ENCODE measurements around the gene SCAMP2.

Gene SCAMP2

GRCh38 chr15:74858369-74858740 is 14.8 kb downstream of the SCAMP2 start:
- no peak overlapping the region for H3K4me3 ChIP-seq (ENCODE audit: low read length)
- DNase-seq (ENCODE audit: low read depth): no peak
- TF ChIP-seq CTCF (conservative IDR thresholded peaks at IDR 0.05; ENCODE audit: low read depth, low read length): no peak

GRCh38 chr15:74857671-74858368 is 15.3 kb downstream of the SCAMP2 start:
- H3K4me3 ChIP-seq (ENCODE audit: low read length): no peak overlapping the region
- DNase-seq (ENCODE audit: low read depth): no peak

GRCh38 chr15:74857082-74857655 is 16.0 kb downstream of the SCAMP2 start:
- no peak for TF ChIP-seq CTCF (conservative IDR thresholded peaks at IDR 0.05; ENCODE audit: low read depth, low read length)
- no peak for DNase-seq (ENCODE audit: low read depth)
- H3K4me3 ChIP-seq (ENCODE audit: low read length): no peak overlapping the region

More at GRCh38 chr15:74857671-74858368, 15.3 kb downstream of the SCAMP2 start:
- no peak for TF ChIP-seq CTCF (conservative IDR thresholded peaks at IDR 0.05; ENCODE audit: low read depth, low read length)

GRCh38 chr15:74856537-74856936 is 16.6 kb downstream of the SCAMP2 start:
- DNase-seq (ENCODE audit: low read depth): no peak
- H3K4me3 ChIP-seq (ENCODE audit: low read length): no peak overlapping the region
- no peak for TF ChIP-seq CTCF (conservative IDR thresholded peaks at IDR 0.05; ENCODE audit: low read depth, low read length)

- no peak for DNase-seq (ENCODE audit: low read depth)
- TF ChIP-seq CTCF (conservative IDR thresholded peaks at IDR 0.05; ENCODE audit: low read depth, low read length): no peak
- H3K4me3 ChIP-seq (ENCODE audit: low read length): no peak overlapping the region
These were observed 17.3 kb downstream of the SCAMP2 start for GRCh38 chr15:74855857-74856256.

- no peak for TF ChIP-seq CTCF (conservative IDR thresholded peaks at IDR 0.05; ENCODE audit: low read depth, low read length)
- H3K4me3 ChIP-seq (ENCODE audit: low read length): no peak overlapping the region
- no peak for DNase-seq (ENCODE audit: low read depth)
These were observed 18.6 kb downstream of the SCAMP2 start for GRCh38 chr15:74854453-74855022.

- DNase-seq (ENCODE audit: low read depth): no peak
- no peak for TF ChIP-seq CTCF (conservative IDR thresholded peaks at IDR 0.05; ENCODE audit: low read depth, low read length)
- no peak overlapping the region for H3K4me3 ChIP-seq (ENCODE audit: low read length)
These were observed 21.2 kb downstream of the SCAMP2 start for GRCh38 chr15:74851960-74852359.
